ENCODE measurements around the gene MTCL1.

GRCh38 chr18:8814206-8814605 is 108.8 kb downstream of the MTCL1 start:
- TF ChIP-seq CTCF (conservative IDR thresholded peaks at IDR 0.05; ENCODE audit: low read depth, low read length): no peak
- no peak for TF ChIP-seq EZH2 (IDR thresholded peaks at IDR 0.05; ENCODE audit: borderline replicate concordance, low read depth, low read length, poor library complexity, severe bottlenecking)

Data from A673 (cell line).